Heart left ventricle (tissue), 16 donors: Measurements from ENCODE around the gene TLX2. TPM values are rescaled to one million over a fixed set of nuclear protein-coding genes. Genes with fewer than 3 reads are reported as not detected.

ENCODE experiments used
- ATAC-seq, 4 donors: fragments of 200-7000 bp; cut with Tn5 transposase; one replicate each; pipeline ENCODE4 v1.9.1; 2020 to 2022; ENCODE audit warnings: moderate library complexity in 4 of 4, mild to moderate bottlenecking in 3 of 4, moderate number of reproducible peaks in 1 of 4
- DNase-seq, 5 donors: peaks; one replicate each; pipeline ENCODE4 v3.0.0-alpha.2; 2020
- H3K27ac ChIP-seq, 12 donors: fragments of 200-600 bp; sonication (generic) in 4 of 12; one replicate each; pipeline versions ENCODE4 v1.5.0 to v1.8.0; 2016 to 2022; ENCODE audit warnings: mild to moderate bottlenecking in 2 of 12
- H3K27me3 ChIP-seq, 9 donors: fragments of 200-600 bp; sonication (generic) in 2 of 9; one replicate each; pipeline versions ENCODE4 v1.5.1 to v1.8.0; 2016 to 2022; ENCODE audit warnings: mild to moderate bottlenecking in 3 of 9
- H3K36me3 ChIP-seq, 9 donors: fragments of 200-600 bp; sonication (generic) in 2 of 9; one replicate each; pipeline versions ENCODE4 v1.5.0 to v1.8.0; 2018 to 2022; ENCODE audit warnings: mild to moderate bottlenecking in 2 of 9
- H3K4me1 ChIP-seq, 12 donors: fragments of 200-600 bp; sonication (generic) in 4 of 12; one replicate each; pipeline versions ENCODE4 v1.5.0 to v1.8.0; 2016 to 2022; ENCODE audit warnings: mild to moderate bottlenecking in 3 of 12
- H3K4me3 ChIP-seq, 12 donors: fragments of 200-600 bp; sonication (generic) in 4 of 12; one replicate each; pipeline versions ENCODE4 v1.5.0 to v1.8.0; 2017 to 2022; ENCODE audit warnings: mild to moderate bottlenecking in 9 of 12, moderate library complexity in 4 of 12
- H3K9me3 ChIP-seq, 12 donors: fragments of 200-600 bp; sonication (generic) in 4 of 12; one replicate each; pipeline versions ENCODE4 v1.5.0 to v1.8.0; 2016 to 2022; ENCODE audit warnings: mild to moderate bottlenecking in 1 of 12
- CTCF ChIP-seq, 12 donors: fragments of 200-600 bp; sonication (generic) in 4 of 12; IDR thresholded peaks; one replicate each; pipeline versions ENCODE4 v1.5.0 to v1.8.0; 2018 to 2022; ENCODE audit warnings: antibody characterized with exemption in 12 of 12, mild to moderate bottlenecking in 5 of 12
- POLR2A ChIP-seq, 2 donors: fragments of 450-650 bp; IDR thresholded peaks; one replicate each; pipeline ENCODE4 v1.6.1; 2017; ENCODE audit warnings: antibody characterized with exemption in 2 of 2, mild to moderate bottlenecking in 2 of 2, moderate library complexity in 2 of 2
- WGBS, 4 donors: extraction: QIAGEN DNeasy Blood & Tissue Kit in 2 of 4; methylation state at CpG; one replicate each; pipeline versions ENCODE4 v1.1.5 to v1.1.7; 2013 to 2018; 5-methylcytosine and 5-hydroxymethylcytosine counted together
- intact Hi-C, 10 donors: fragments of 100-400 bp; cut with DNase I; formaldehyde crosslinking; loops; one replicate each; pipeline versions ENCODE4 v1.11.1 to v1.14.2; 2022
- polyA plus RNA-seq, 2 donors: library from polyadenylated mRNA; stranded (reverse); fragments of 200-250 nt; gene quantifications; one replicate each; pipeline ENCODE4 v1.2.3, GENCODE V29; 2013
- total RNA-seq, 9 donors: library from RNA; depleted of rRNA in 2 of 9; stranded (reverse); fragments of >200 nt in 2 of 9; fragmentation: NEBNext Ultra II Directional in 3 of 9; extraction: Animal tissue kit (Norgen Biotek cat#: 25700) in 3 of 9; gene quantifications; one replicate each; pipeline versions ENCODE4 v1.1.0 to v1.2.4, GENCODE V29; 2016 to 2023
- donor health status: ischemic (EF 13 %, LVEDD 7.1; RV severe dilation, severe dysfunction).
- donor health status: healthy with polysubstance abuse.
- donor health status: DM: no; HTN: yes; CAD: no.
- donor health status: DM: no; HTN: no; CAD: no.
- donor health status: ischemic (EF 25% LVEDD 6.9; RV normal size, moderate dysfunction).
- donor health status: ischemic (EF 25% LVEDD 5.7; RV mildly dilated, moderate dysfunction).
- donor health status: healthy.
- donor health status: DM: yes; HTN: yes; CAD: no.
- donor health status: ischemic (EF 35%, LVEDD 5.7; RV mildly dilated, moderate dysfunction).
- donor health status: nonischemic (EF 11% LVEDD 7.7; RV severe dilation, severe dysfunction).
- donor health status: DM: yes; HTN: yes; CAD: no.
- donor health status: PGD.
- donor health status: ischemic (EF 29% LVEDD 5.4; RV normal size, mild dysfunction).
- donor health status: nonischemic (EF 23%, LVEDD 6.1; RV moderate dilation, normal function).

Gene TLX2
- total and polyA plus RNA-seq, 11 donors, result not detected

- Histone ChIP-seq H3K4me3 (peak overlapping the region; percentile 9 to 61 (median 25)), H3K27ac (no peak overlapping the region), H3K9me3 (no peaks in the 10 kb centered on the region), H3K4me1 (peaks cover 5 to 44% (median 32%) of the 10 kb centered on the region in 12 donors), H3K36me3 (peaks cover 0 to 9% (median 8%) of the 10 kb centered on the region in 9 donors), H3K27me3 (peaks cover 21 to 65% (median 35%) of the 10 kb centered on the region in 9 donors)
- WGBS, 4 donors, result 1 to 3% (median 2%) methylated on average over 41 of the region's 41 CpGs
- DNase-seq, result no peak
- TF ChIP-seq POLR2A (IDR thresholded peaks at IDR 0.05), result no peak
- no peak for TF ChIP-seq CTCF (IDR thresholded peaks at IDR 0.05)
- ATAC-seq, result no peak
- intact Hi-C loops, result no loop called here
These were observed 15.6 kb upstream of the TLX2 start for GRCh38 chr2:74498500-74499266.

GRCh38 chr2:74499267-74499939 lies 14.8 kb upstream of the TLX2 start, which contains the start of gene LBX2:
Gene LBX2 (minus strand): TSS chr2:74499603. CDS start chr2:74499537, 66 bp downstream.
- Histone ChIP-seq H3K4me3 (peak within 1 kb of the TSS in 11 of 12 donors; percentile 9 to 61 (median 20)), H3K4me1 (peaks cover 5 to 52% (median 36%) of the 10 kb centered on the region in 12 donors), H3K9me3 (no peaks in the 10 kb centered on the region), H3K36me3 (peaks cover 0 to 2% (median under 1%) of the 10 kb centered on the region in 9 donors), H3K27me3 (peaks cover 21 to 65% (median 35%) of the 10 kb centered on the region in 9 donors), H3K27ac (no peak within 1 kb of the TSS)
- no peak for ATAC-seq
- peak in 1 of 5 donors; percentile 25 for DNase-seq
- TF ChIP-seq POLR2A (IDR thresholded peaks at IDR 0.05), result no peak
- TF ChIP-seq CTCF (IDR thresholded peaks at IDR 0.05), result no peak
- WGBS, 4 donors, result 2 to 6% (median 3%) methylated on average over 33 to 65 of the region's 65 CpGs
- intact Hi-C loops, result no loop called here

- Histone ChIP-seq H3K9me3 (no peaks in the 10 kb centered on the region), H3K4me1 (peaks cover 9 to 58% (median 41%) of the 10 kb centered on the region in 12 donors), H3K4me3 (peak overlapping the region in 5 of 12 donors; percentile 11 to 51 (median 42)), H3K27ac (no peak overlapping the region), H3K27me3 (peaks cover 21 to 65% (median 35%) of the 10 kb centered on the region in 9 donors), H3K36me3 (peaks cover 0 to 8% (median 5%) of the 10 kb centered on the region in 9 donors)
- DNase-seq (no peak), ATAC-seq (no peak)
- no peak for TF ChIP-seq POLR2A (IDR thresholded peaks at IDR 0.05)
- TF ChIP-seq CTCF (IDR thresholded peaks at IDR 0.05), result no peak
- intact Hi-C loops, result loop anchor here in 4 of 10 donors (5.0 kb wide), 3 partner anchors 77 to 87 kb away; no protein-coding TSS in a partner anchor
- WGBS, 4 donors, result 41 to 53% (median 46%) methylated on average over 14 to 15 of the region's 15 CpGs
These were observed 14.2 kb upstream of the TLX2 start for GRCh38 chr2:74499940-74500577.
